Mesendoderm (in vitro differentiated cells): ENCODE results near the gene AK5.

ENCODE experiments used
- DNase-seq: peaks from one replicate; pipeline ENCODE4 v3.0.0; 2013
- H2AK5ac ChIP-seq: 2 replicates; pipeline ENCODE4 v1.6.1; 2013; ENCODE audit warnings: low read length, inconsistent platforms
- H2BK120ac ChIP-seq: 2 replicates; pipeline ENCODE4 v1.6.1; 2013; ENCODE audit warnings: low read depth, mild to moderate bottlenecking, low read length, moderate library complexity, mixed read lengths
- H2BK15ac ChIP-seq: replicated peaks from 2 replicates; pipeline ENCODE4 v1.6.1; 2013; ENCODE audit warnings: low read depth, mild to moderate bottlenecking, moderate library complexity
- H2BK5ac ChIP-seq: 2 replicates; pipeline ENCODE4 v1.6.1; 2013; ENCODE audit warnings: low read length, inconsistent platforms
- H3K18ac ChIP-seq: 2 replicates; pipeline ENCODE4 v1.6.1; 2013; ENCODE audit warnings: mild to moderate bottlenecking, low read length, mixed read lengths
- H3K23ac ChIP-seq: one replicate; pipeline ENCODE4 v1.6.1; 2013; ENCODE audit warnings: low read length
- H3K27ac ChIP-seq: 2 replicates; pipeline ENCODE4 v1.5.1; 2013; ENCODE audit warnings: low read depth, mild to moderate bottlenecking, inconsistent platforms, low read length, moderate library complexity
- H3K27me3 ChIP-seq: 2 replicates; pipeline ENCODE4 v1.6.1; 2013; ENCODE audit warnings: low read length, control low read depth, mild to moderate bottlenecking, inconsistent platforms; ENCODE audit not compliant: insufficient read depth, poor library complexity
- H3K36me3 ChIP-seq: 2 replicates; pipeline ENCODE4 v1.6.1; 2013; ENCODE audit warnings: low read length, inconsistent platforms; ENCODE audit not compliant: control insufficient read depth, insufficient read depth
- H3K4ac ChIP-seq: one replicate; pipeline ENCODE4 v1.6.1; 2013; ENCODE audit warnings: low read depth, mild to moderate bottlenecking, low read length, moderate library complexity
- H3K4me1 ChIP-seq: 2 replicates; pipeline ENCODE4 v1.6.1; 2013; ENCODE audit warnings: low read depth, low read length, inconsistent platforms; ENCODE audit not compliant: control insufficient read depth
- H3K4me2 ChIP-seq: 2 replicates; pipeline ENCODE4 v1.6.1; 2013; ENCODE audit warnings: low read length
- H3K4me3 ChIP-seq: 2 replicates; pipeline ENCODE4 v1.5.1; 2013; ENCODE audit warnings: mild to moderate bottlenecking, low read length
- H3K56ac ChIP-seq: one replicate; pipeline ENCODE4 v1.6.1; 2013; ENCODE audit warnings: low read length
- H3K79me1 ChIP-seq: 2 replicates; pipeline ENCODE4 v1.6.1; 2013; ENCODE audit warnings: low read length, inconsistent platforms
- H3K79me2 ChIP-seq: 2 replicates; pipeline ENCODE4 v1.6.1; 2013; ENCODE audit warnings: mild to moderate bottlenecking, low read length; ENCODE audit not compliant: control insufficient read depth, insufficient read depth
- H3K9ac ChIP-seq: 2 replicates; pipeline ENCODE4 v1.6.1; 2013; ENCODE audit warnings: low read length, inconsistent platforms
- H4K5ac ChIP-seq: one replicate; pipeline ENCODE4 v1.6.1; 2013; ENCODE audit warnings: low read length
- H4K8ac ChIP-seq: one replicate; pipeline ENCODE4 v1.6.1; 2013; ENCODE audit warnings: low read depth, mild to moderate bottlenecking, control low read depth, low read length, moderate library complexity
- WGBS: extraction: QIAGEN DNeasy Blood & Tissue Kit; methylation state at CpG from one replicate; pipeline ENCODE4 v1.1.7; 2013; ENCODE audit warnings: low lambda C conversion rate, missing lambda C conversion rate; ENCODE audit not compliant: insufficient coverage; ENCODE audit errors: extremely low coverage; 5-methylcytosine and 5-hydroxymethylcytosine counted together

AK5 gene

GRCh38 chr1:77471691-77472090 is 189.9 kb downstream of the AK5 start:
- Histone ChIP-seq H3K36me3 (no peaks in the 10 kb centered on the region), H4K5ac (no peak overlapping the region), H2BK15ac (no peak overlapping the region), H3K4me3 (no peak overlapping the region), H3K56ac (no peak overlapping the region), H3K4me2 (no peak overlapping the region), H3K79me2 (no peaks in the 10 kb centered on the region), H3K27me3 (no peaks in the 10 kb centered on the region), H3K18ac (no peak overlapping the region), H3K79me1 (no peaks in the 10 kb centered on the region), H2BK5ac (no peak overlapping the region), H3K27ac (no peak overlapping the region), H3K9ac (no peak overlapping the region), H4K8ac (no peak overlapping the region), H2BK120ac (no peak overlapping the region), H3K4me1 (no peaks in the 10 kb centered on the region), H3K23ac (no peak overlapping the region), H3K4ac (no peak overlapping the region), H2AK5ac (no peak overlapping the region)
- no peak for DNase-seq
- WGBS: no CpG with 5 or more reads among the region's 2 CpGs

GRCh38 chr1:77473690-77474089 is 191.9 kb downstream of the AK5 start:
- Histone ChIP-seq H3K4me1 (no peaks in the 10 kb centered on the region), H2AK5ac (no peak overlapping the region), H3K27ac (no peak overlapping the region), H2BK5ac (no peak overlapping the region), H4K5ac (no peak overlapping the region), H2BK120ac (no peak overlapping the region), H3K79me2 (no peaks in the 10 kb centered on the region), H3K23ac (no peak overlapping the region), H3K4ac (no peak overlapping the region), H3K56ac (no peak overlapping the region), H3K27me3 (no peaks in the 10 kb centered on the region), H3K9ac (no peak overlapping the region), H3K36me3 (no peaks in the 10 kb centered on the region), H4K8ac (no peak overlapping the region), H3K18ac (no peak overlapping the region), H3K4me2 (no peak overlapping the region), H2BK15ac (no peak overlapping the region), H3K4me3 (no peak overlapping the region), H3K79me1 (no peaks in the 10 kb centered on the region)
- no CpG with 5 or more reads among the region's 3 CpGs for WGBS
- DNase-seq: no peak

- H4K8ac ChIP-seq: no peak overlapping the region
- no peak overlapping the region for H3K4ac ChIP-seq
- WGBS: no CpG with 5 or more reads among the region's 1 CpG
- no peak overlapping the region for H2BK120ac ChIP-seq
- H3K79me2 ChIP-seq: no peaks in the 10 kb centered on the region
- no peaks in the 10 kb centered on the region for H3K4me1 ChIP-seq
- H3K36me3 ChIP-seq: no peaks in the 10 kb centered on the region
- H3K27me3 ChIP-seq: no peaks in the 10 kb centered on the region
- no peak for DNase-seq
- H3K27ac ChIP-seq: no peak overlapping the region
- no peak overlapping the region for H3K9ac ChIP-seq
- H3K4me3 ChIP-seq: no peak overlapping the region
- H3K18ac ChIP-seq: no peak overlapping the region
- no peaks in the 10 kb centered on the region for H3K79me1 ChIP-seq
- no peak overlapping the region for H2BK5ac ChIP-seq
- no peak overlapping the region for H4K5ac ChIP-seq
- no peak overlapping the region for H2AK5ac ChIP-seq
- no peak overlapping the region for H3K56ac ChIP-seq
- no peak overlapping the region for H3K23ac ChIP-seq
- no peak overlapping the region for H2BK15ac ChIP-seq
- no peak overlapping the region for H3K4me2 ChIP-seq
Measured at GRCh38 chr1:77475641-77476040, 193.8 kb downstream of the AK5 start.

GRCh38 chr1:77476475-77476874 is 194.7 kb downstream of the AK5 start:
- no peak for DNase-seq
- WGBS: no CpG with 5 or more reads among the region's 7 CpGs
- no peak overlapping the region for H3K27ac ChIP-seq

GRCh38 chr1:77484334-77484733 is 202.5 kb downstream of the AK5 start:
- Histone ChIP-seq H4K5ac (no peak overlapping the region), H3K27ac (no peak overlapping the region), H3K79me2 (no peaks in the 10 kb centered on the region), H3K4ac (no peak overlapping the region), H3K56ac (no peak overlapping the region), H3K23ac (no peak overlapping the region), H3K36me3 (no peaks in the 10 kb centered on the region), H3K79me1 (no peaks in the 10 kb centered on the region), H3K27me3 (no peaks in the 10 kb centered on the region), H3K18ac (no peak overlapping the region), H2BK15ac (no peak overlapping the region), H2BK5ac (no peak overlapping the region), H2AK5ac (no peak overlapping the region), H3K4me1 (no peaks in the 10 kb centered on the region), H4K8ac (no peak overlapping the region), H2BK120ac (no peak overlapping the region), H3K4me3 (no peak overlapping the region), H3K9ac (no peak overlapping the region), H3K4me2 (no peak overlapping the region)
- DNase-seq: no peak
- WGBS: no CpG with 5 or more reads among the region's 1 CpG

More at GRCh38 chr1:77476475-77476874, 194.7 kb downstream of the AK5 start:
- Histone ChIP-seq H2AK5ac (no peak overlapping the region), H3K4ac (no peak overlapping the region), H3K4me1 (no peaks in the 10 kb centered on the region), H3K4me2 (no peak overlapping the region), H2BK120ac (no peak overlapping the region), H3K18ac (no peak overlapping the region), H3K36me3 (no peaks in the 10 kb centered on the region), H3K79me1 (no peaks in the 10 kb centered on the region), H4K8ac (no peak overlapping the region), H3K27me3 (no peaks in the 10 kb centered on the region), H2BK15ac (no peak overlapping the region), H3K56ac (no peak overlapping the region), H3K79me2 (no peaks in the 10 kb centered on the region), H3K9ac (no peak overlapping the region), H4K5ac (no peak overlapping the region), H2BK5ac (no peak overlapping the region), H3K23ac (no peak overlapping the region), H3K4me3 (no peak overlapping the region)

- H3K56ac ChIP-seq: no peak overlapping the region
- H3K4ac ChIP-seq: no peak overlapping the region
- no peak overlapping the region for H3K9ac ChIP-seq
- no peaks in the 10 kb centered on the region for H3K27me3 ChIP-seq
- H4K5ac ChIP-seq: no peak overlapping the region
- no CpG with 5 or more reads among the region's 2 CpGs for WGBS
- no peak overlapping the region for H3K18ac ChIP-seq
- no peak overlapping the region for H3K23ac ChIP-seq
- no peak overlapping the region for H3K4me3 ChIP-seq
- no peak overlapping the region for H3K4me2 ChIP-seq
- DNase-seq: no peak
- H3K36me3 ChIP-seq: no peaks in the 10 kb centered on the region
- no peaks in the 10 kb centered on the region for H3K79me1 ChIP-seq
- H3K4me1 ChIP-seq: no peaks in the 10 kb centered on the region
- no peak overlapping the region for H2BK5ac ChIP-seq
- no peaks in the 10 kb centered on the region for H3K79me2 ChIP-seq
- no peak overlapping the region for H2BK15ac ChIP-seq
- no peak overlapping the region for H2BK120ac ChIP-seq
- no peak overlapping the region for H4K8ac ChIP-seq
- H3K27ac ChIP-seq: no peak overlapping the region
- no peak overlapping the region for H2AK5ac ChIP-seq
Measured at GRCh38 chr1:77484926-77485325, 203.1 kb downstream of the AK5 start.
